ENCODE results near the gene PCDH9. TPM values are rescaled to one million over a fixed set of nuclear protein-coding genes. Genes with fewer than 3 reads are reported as not detected.

PCDH9 gene
- total and polyA plus RNA-seq, 2 of the 4 experiments (the other 2 are of a cell fraction): 2.2 to 10.2 TPM

DNA sequence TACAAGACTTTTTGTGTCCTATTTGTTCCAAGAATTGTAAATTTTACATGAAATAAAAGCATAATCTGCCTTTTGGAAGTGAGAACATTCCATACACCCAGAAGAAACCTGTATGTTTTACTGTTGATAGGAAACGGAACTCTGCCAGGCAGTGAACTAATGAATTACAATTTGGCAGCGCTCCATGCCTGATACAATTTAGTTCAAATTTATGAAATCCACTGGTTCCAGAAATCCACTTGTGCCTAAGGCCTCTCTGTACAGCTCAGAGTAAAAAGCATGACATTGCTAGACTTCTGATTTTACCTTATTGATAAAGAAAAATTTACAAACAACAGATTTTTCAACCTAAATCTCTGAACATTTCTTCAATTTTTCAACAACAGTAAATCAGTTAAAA lies 78.1 kb downstream of the PCDH9 start:
- Histone ChIP-seq H2BK120ac (ENCODE audit: low read depth, low read length) (no peak overlapping the region), H3K4me3 (ENCODE audit: insufficient read depth, low read depth, low read length) (no peak overlapping the region), H3K9me3 (ENCODE audit: control insufficient read depth, insufficient read depth, low read length) (no peaks in the 10 kb centered on the region), H3K79me1 (ENCODE audit: low read depth in 1 of 2, low read length in 2 of 2) (no peaks in the 10 kb centered on the region), H3K27ac (ENCODE audit: insufficient read depth, low read length) (no peak overlapping the region), H3K27me3 (ENCODE audit: control insufficient read depth, insufficient read depth, low read length) (no peaks in the 10 kb centered on the region), H3K4me1 (ENCODE audit: control insufficient read depth, insufficient read depth, low read length) (peaks cover 6% of the 10 kb centered on the region), H3K18ac (ENCODE audit: low read depth, low read length) (no peak overlapping the region), H4K8ac (ENCODE audit: low read depth in 2 of 2, low read length in 2 of 2) (no peak overlapping the region), H2AK9ac (replicated peaks; ENCODE audit: low read depth, low read length, poor library complexity) (no peak overlapping the region), H3K36me3 (ENCODE audit: control insufficient read depth, insufficient read depth, low read length) (no peaks in the 10 kb centered on the region), H4K20me1 (ENCODE audit: insufficient read depth, low read length) (no peaks in the 10 kb centered on the region), H4K91ac (ENCODE audit: insufficient read depth, low read depth, low read length) (no peak overlapping the region), H3K9ac (ENCODE audit: low read depth, low read length) (no peak overlapping the region), H3K14ac (replicated peaks; ENCODE audit: low read depth, low read length) (no peak overlapping the region), H3K56ac (ENCODE audit: extremely low read depth, insufficient read depth, low read length) (no peak overlapping the region), H2AFZ (replicated peaks; ENCODE audit: low read length, poor library complexity) (no peak overlapping the region), H2AK5ac (ENCODE audit: low read depth, low read length) (no peak overlapping the region), H3K9me1 (ENCODE audit: insufficient read depth, low read length) (no peaks in the 10 kb centered on the region), H3K4me2 (ENCODE audit: low read depth, low read length) (no peak overlapping the region), H2BK15ac (ENCODE audit: low read depth, low read length) (no peak overlapping the region), H3K23ac (ENCODE audit: low read depth, low read length) (no peak overlapping the region), H4K5ac (ENCODE audit: low read depth, low read length) (no peak overlapping the region), H2BK20ac (ENCODE audit: low read depth, low read length) (no peak overlapping the region), H2BK5ac (ENCODE audit: low read depth, low read length, poor library complexity, severe bottlenecking) (no peak overlapping the region), H3K4ac (ENCODE audit: low read depth, low read length) (no peak overlapping the region)
- ChIA-PET POLR2A (ENCODE audit: unreplicated experiment) (no interaction called here), CTCF (no interaction called here)
- BruUV-seq (replicated peaks): no TSS peak
- TF ChIP-seq CEBPB (IDR thresholded peaks at IDR 0.05; ENCODE audit: low read depth, low read length) (no peak), MXI1 (IDR thresholded peaks at IDR 0.05; ENCODE audit: borderline replicate concordance, low read depth, low read length) (no peak), RFX5 (IDR thresholded peaks at IDR 0.05; ENCODE audit: low read depth, low read length) (no peak), MAZ (IDR thresholded peaks at IDR 0.05; ENCODE audit: borderline replicate concordance, low read depth, low read length) (no peak), CTCF (conservative IDR thresholded peaks at IDR 0.05; ENCODE audit: low read depth, low read length) (no peak), SMC3 (IDR thresholded peaks at IDR 0.05; ENCODE audit: low read depth, low read length) (no peak), FOS (IDR thresholded peaks at IDR 0.05; ENCODE audit: low read depth, low read length) (no peak), CHD1 (IDR thresholded peaks at IDR 0.05; ENCODE audit: low read depth, low read length) (no peak), NFE2L2 (IDR thresholded peaks at IDR 0.05; ENCODE audit: low read depth, low read length) (no peak), BHLHE40 (IDR thresholded peaks at IDR 0.05; ENCODE audit: low read depth, low read length) (no peak), MAFK (IDR thresholded peaks at IDR 0.05; ENCODE audit: low read depth, low read length) (no peak), POLR2A (IDR thresholded peaks at IDR 0.05; ENCODE audit: low read depth, low read length) (no peak), RAD21 (IDR thresholded peaks at IDR 0.05; ENCODE audit: low read length) (no peak)
- TF ChIP-seq, protein P1, sequence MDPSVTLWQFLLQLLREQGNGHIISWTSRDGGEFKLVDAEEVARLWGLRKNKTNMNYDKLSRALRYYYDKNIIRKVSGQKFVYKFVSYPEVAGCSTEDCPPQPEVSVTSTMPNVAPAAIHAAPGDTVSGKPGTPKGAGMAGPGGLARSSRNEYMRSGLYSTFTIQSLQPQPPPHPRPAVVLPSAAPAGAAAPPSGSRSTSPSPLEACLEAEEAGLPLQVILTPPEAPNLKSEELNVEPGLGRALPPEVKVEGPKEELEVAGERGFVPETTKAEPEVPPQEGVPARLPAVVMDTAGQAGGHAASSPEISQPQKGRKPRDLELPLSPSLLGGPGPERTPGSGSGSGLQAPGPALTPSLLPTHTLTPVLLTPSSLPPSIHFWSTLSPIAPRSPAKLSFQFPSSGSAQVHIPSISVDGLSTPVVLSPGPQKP (IDR thresholded peaks at IDR 0.05; ENCODE audit: borderline replicate concordance, low read depth, low read length): no peak
- TF ChIP-seq, protein P2, sequence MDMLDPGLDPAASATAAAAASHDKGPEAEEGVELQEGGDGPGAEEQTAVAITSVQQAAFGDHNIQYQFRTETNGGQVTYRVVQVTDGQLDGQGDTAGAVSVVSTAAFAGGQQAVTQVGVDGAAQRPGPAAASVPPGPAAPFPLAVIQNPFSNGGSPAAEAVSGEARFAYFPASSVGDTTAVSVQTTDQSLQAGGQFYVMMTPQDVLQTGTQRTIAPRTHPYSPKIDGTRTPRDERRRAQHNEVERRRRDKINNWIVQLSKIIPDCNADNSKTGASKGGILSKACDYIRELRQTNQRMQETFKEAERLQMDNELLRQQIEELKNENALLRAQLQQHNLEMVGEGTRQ (IDR thresholded peaks at IDR 0.05; ENCODE audit: low read depth, low read length): no peak
- dilution Hi-C loops (cut with HindIII; ENCODE audit: low sequenced_read_pairs, unreplicated experiment) (no loop called here), in situ Hi-C loops (cut with MboI; ENCODE audit: low sequenced_read_pairs) (no loop called here), intact Hi-C loops (cut with micrococcal nuclease) (no loop called here)
- no peak for DNase-seq
- ATAC-seq (ENCODE audit: low read depth): no peak
- no CpG with 5 or more reads among the region's 2 CpGs for WGBS, 2 experiments (ENCODE audit: extremely low coverage in 2 of 2, insufficient read length in 1 of 2)

Data from IMR-90 (cell line).